PC-9 (cell line): ENCODE data around the gene CCR9.

Experiments
- CTCF ChIP-seq: fragments of 200-600 bp; sonication (generic); conservative IDR thresholded peaks from 2 replicates; pipeline ENCODE4 v1.6.1; 2017; ENCODE audit warnings: mixed run types, antibody characterized with exemption, mild to moderate bottlenecking, moderate library complexity
- EZH2 ChIP-seq: fragments of 200-600 bp; sonication (generic); IDR thresholded peaks from 2 replicates; pipeline ENCODE4 v1.8.0; 2017; ENCODE audit warnings: antibody characterized with exemption, low read depth

GRCh38 chr3:45896956-45897355, 10.6 kb downstream of the CCR9 start:
- TF ChIP-seq CTCF (no peak), EZH2 (no peak)
